Measurements from ENCODE around the gene SPRED1. TPM values are rescaled to one million over a fixed set of nuclear protein-coding genes. Genes with fewer than 3 reads are reported as not detected.
A peak's percentile ranks its signal among the peaks of the same experiment; 100 is the strongest.

SPRED1 gene
- total and polyA plus RNA-seq, 11 donors: 3.3 to 34.8 (median 9.7) TPM

DNA sequence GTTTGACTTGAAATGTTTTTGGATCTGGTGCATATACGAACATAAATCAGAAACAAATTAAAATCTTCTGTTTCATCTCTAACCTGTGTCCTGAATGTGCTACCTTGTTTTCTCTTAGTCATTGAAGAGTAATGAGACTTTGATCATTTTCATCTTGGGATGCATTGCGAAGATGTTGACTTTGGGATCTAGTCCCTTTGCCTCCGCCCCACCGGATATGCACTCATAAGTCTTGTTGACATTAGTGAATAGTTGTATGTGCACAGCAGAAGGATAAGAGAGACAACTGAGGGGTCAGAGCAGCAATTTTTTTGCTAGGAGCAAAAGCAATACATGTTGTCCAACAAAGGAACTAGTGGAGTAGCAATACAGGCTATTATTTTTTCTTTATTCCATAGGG is 35.9 kb upstream of the SPRED1 start:
- no peak for DNase-seq
- peaks cover 0 to 31% (median 9%) of the 10 kb centered on the region in 12 donors for H3K4me1 ChIP-seq
- no peaks in the 10 kb centered on the region for H3K36me3 ChIP-seq
- TF ChIP-seq, protein P1, sequence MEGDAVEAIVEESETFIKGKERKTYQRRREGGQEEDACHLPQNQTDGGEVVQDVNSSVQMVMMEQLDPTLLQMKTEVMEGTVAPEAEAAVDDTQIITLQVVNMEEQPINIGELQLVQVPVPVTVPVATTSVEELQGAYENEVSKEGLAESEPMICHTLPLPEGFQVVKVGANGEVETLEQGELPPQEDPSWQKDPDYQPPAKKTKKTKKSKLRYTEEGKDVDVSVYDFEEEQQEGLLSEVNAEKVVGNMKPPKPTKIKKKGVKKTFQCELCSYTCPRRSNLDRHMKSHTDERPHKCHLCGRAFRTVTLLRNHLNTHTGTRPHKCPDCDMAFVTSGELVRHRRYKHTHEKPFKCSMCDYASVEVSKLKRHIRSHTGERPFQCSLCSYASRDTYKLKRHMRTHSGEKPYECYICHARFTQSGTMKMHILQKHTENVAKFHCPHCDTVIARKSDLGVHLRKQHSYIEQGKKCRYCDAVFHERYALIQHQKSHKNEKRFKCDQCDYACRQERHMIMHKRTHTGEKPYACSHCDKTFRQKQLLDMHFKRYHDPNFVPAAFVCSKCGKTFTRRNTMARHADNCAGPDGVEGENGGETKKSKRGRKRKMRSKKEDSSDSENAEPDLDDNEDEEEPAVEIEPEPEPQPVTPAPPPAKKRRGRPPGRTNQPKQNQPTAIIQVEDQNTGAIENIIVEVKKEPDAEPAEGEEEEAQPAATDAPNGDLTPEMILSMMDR (IDR thresholded peaks at IDR 0.05): no peak
- TF ChIP-seq POLR2A (IDR thresholded peaks at IDR 0.05): no peak
- no peaks in the 10 kb centered on the region for H3K9me3 ChIP-seq
- no peak overlapping the region for H3K4me3 ChIP-seq
- WGBS, 4 donors: 82 to 88% (median 86%) methylated on average over 4 of the region's 4 CpGs
- ATAC-seq: no peak
- no peaks in the 10 kb centered on the region for H3K27me3 ChIP-seq
- intact Hi-C loops (cut with DNase I): loop anchor here in 1 of 10 donors (10.0 kb wide), 1 partner anchor 142 kb away; no protein-coding TSS in a partner anchor
- no peak overlapping the region for H3K27ac ChIP-seq

DNA sequence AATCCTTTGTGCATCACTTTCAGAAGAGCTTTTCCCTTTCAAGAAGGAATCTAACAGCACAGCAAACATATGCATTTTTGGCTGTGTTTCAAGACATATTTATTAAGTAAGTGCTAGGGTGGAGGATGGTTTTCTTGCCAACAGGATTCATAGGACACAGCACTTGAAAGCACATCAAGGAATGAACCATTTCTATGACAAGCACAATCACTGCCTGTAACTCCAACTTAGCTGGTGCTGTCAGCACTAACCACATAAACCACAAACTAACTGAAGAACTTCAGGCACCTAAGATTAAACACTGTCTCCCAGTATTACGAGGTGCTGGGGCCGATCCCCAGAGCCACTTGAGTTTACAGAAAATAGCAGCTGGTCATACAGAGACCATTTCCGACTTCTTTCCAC is 35.4 kb upstream of the SPRED1 start:
- 43 to 62% (median 50%) methylated on average over 3 of the region's 3 CpGs for WGBS, 4 donors
- TF ChIP-seq POLR2A (IDR thresholded peaks at IDR 0.05): no peak
- TF ChIP-seq, protein P1 (IDR thresholded peaks at IDR 0.05): no peak
- Histone ChIP-seq H3K9me3 (no peaks in the 10 kb centered on the region), H3K4me1 (peaks cover 0 to 34% (median 11%) of the 10 kb centered on the region in 12 donors), H3K27me3 (no peaks in the 10 kb centered on the region), H3K36me3 (no peaks in the 10 kb centered on the region), H3K4me3 (no peak overlapping the region), H3K27ac (no peak overlapping the region)
- ATAC-seq (no peak), DNase-seq (no peak)
- intact Hi-C loops (cut with DNase I): loop anchor here in 1 of 10 donors (10.0 kb wide), 1 partner anchor 142 kb away; no protein-coding TSS in a partner anchor

DNA sequence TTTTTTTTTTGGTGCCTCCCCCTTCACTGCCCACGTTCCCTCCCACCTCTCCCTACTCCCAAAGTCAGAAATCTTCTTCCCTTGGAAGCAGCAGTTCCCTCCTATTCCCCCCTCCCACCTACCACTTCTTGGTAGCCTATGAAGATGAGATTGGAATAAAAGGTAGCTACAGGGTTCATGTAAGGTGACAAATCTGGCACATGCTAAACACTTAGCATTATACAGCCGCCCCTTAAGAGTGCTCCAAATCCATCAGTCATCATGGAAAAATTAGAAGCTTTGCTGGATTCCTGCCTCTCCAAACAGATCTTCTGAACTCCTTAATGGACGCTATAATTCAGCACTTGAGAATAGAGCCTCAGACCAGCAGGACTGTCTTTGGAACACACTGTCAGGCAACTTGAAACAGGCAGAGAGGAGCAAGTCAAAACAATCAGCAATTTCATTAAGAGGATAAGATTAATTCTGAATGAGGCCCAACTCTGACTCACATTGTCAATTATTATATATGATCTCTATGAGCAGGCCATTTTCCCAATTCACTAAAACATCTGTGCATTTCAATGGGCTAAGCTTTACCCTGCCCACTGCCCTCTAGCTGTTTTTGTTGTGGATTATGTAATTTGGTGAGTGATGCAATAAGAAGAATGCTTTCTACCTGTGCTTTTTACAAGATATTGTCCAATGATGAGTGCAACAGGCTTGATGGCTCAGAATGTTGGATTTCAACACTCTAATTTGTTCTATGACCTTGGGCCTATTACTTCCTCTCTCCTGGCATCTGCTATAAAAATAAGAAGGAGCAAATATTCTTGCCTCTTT is 34.6 kb upstream of the SPRED1 start:
- no peaks in the 10 kb centered on the region for H3K9me3 ChIP-seq
- 50 to 74% (median 57%) methylated on average over 3 of the region's 3 CpGs for WGBS, 4 donors
- ATAC-seq (peak in 1 of 4 donors; percentile 10), DNase-seq (no peak)
- H3K27me3 ChIP-seq: no peaks in the 10 kb centered on the region
- no peak overlapping the region for H3K4me3 ChIP-seq
- no peak overlapping the region for H3K27ac ChIP-seq
- TF ChIP-seq, protein P1 (IDR thresholded peaks at IDR 0.05): no peak
- no peak for TF ChIP-seq POLR2A (IDR thresholded peaks at IDR 0.05)
- peaks cover 0 to 36% (median 13%) of the 10 kb centered on the region in 12 donors for H3K4me1 ChIP-seq
- intact Hi-C loops (cut with DNase I): loop anchor here in 1 of 10 donors (10.0 kb wide), 1 partner anchor 143 kb away; no protein-coding TSS in a partner anchor
- no peaks in the 10 kb centered on the region for H3K36me3 ChIP-seq

DNA sequence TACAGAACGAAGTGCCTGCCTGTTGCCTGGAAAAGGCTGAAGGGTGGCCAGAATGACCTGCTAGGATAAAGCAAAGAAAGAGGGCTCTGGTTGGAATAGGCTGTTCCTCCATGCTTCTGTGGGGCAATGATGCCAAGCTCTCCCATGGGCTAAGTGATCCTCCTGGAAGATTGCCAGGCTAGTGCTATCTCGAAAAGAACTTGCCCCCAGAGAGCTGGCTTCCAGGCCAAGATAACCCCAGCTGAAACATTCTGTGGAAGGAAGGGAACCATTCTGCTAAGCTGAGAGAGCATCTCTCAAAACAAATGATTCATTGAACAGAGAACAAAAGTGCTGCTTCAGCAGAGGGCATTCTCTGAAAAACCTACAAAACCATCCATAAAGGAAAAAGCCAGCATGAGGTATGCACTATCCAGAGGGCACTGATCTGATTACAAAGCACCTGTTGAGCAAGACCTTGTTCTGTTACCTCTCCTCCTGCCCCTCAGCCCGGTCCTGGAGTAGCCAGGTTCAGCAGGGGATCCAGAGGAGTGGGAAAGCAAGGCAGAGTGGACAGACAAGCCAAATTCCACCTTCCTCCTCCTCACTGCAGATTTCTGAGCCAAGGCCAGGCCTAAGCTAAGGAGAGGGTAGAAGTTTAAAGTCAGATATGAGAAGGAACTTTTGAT is 31.9 kb upstream of the SPRED1 start:
- ATAC-seq (no peak), DNase-seq (no peak)
- Histone ChIP-seq H3K36me3 (no peaks in the 10 kb centered on the region), H3K4me1 (peaks cover 0 to 30% (median 9%) of the 10 kb centered on the region in 12 donors), H3K27me3 (no peaks in the 10 kb centered on the region), H3K4me3 (no peak overlapping the region), H3K27ac (no peak overlapping the region), H3K9me3 (no peaks in the 10 kb centered on the region)
- 65 to 76% (median 69%) methylated on average over 3 of the region's 3 CpGs for WGBS, 4 donors
- intact Hi-C loops (cut with DNase I): no loop called here
- TF ChIP-seq POLR2A (IDR thresholded peaks at IDR 0.05): no peak
- TF ChIP-seq, protein P1 (IDR thresholded peaks at IDR 0.05): no peak

All from heart left ventricle (tissue), 16 donors.